Osteoblast (primary cell): ENCODE results near the gene MRPL4. TPM values are rescaled to one million over a fixed set of nuclear protein-coding genes. Genes with fewer than 3 reads are reported as not detected.

Experiments
- DNase-seq: peaks from one replicate; pipeline ENCODE4 v3.0.0; 2011; ENCODE audit warnings: low spot score, mixed read lengths; ENCODE audit not compliant: insufficient read length; ENCODE audit errors: missing footprints
- H2AFZ ChIP-seq: 2 replicates; pipeline ENCODE4 v1.6.0; 2011; ENCODE audit warnings: mild to moderate bottlenecking, low read length
- H3K27ac ChIP-seq: 2 replicates; pipeline ENCODE4 v1.5.1; 2011; ENCODE audit warnings: mild to moderate bottlenecking, low read depth, low read length, moderate library complexity
- H3K27me3 ChIP-seq: 2 replicates; pipeline ENCODE4 v1.6.0; 2012; ENCODE audit warnings: mild to moderate bottlenecking, control low read depth, inconsistent platforms, low read length, moderate library complexity; ENCODE audit not compliant: insufficient read depth
- H3K36me3 ChIP-seq: 2 replicates; pipeline ENCODE4 v1.5.1; 2011; ENCODE audit warnings: mild to moderate bottlenecking, low read length, control low read depth, moderate library complexity; ENCODE audit not compliant: insufficient read depth
- H3K4me1 ChIP-seq: 2 replicates; pipeline ENCODE4 v1.5.1; 2011; ENCODE audit warnings: mild to moderate bottlenecking, low read length, control low read depth, moderate library complexity; ENCODE audit not compliant: insufficient read depth
- H3K4me2 ChIP-seq: 2 replicates; pipeline ENCODE4 v1.6.0; 2011; ENCODE audit warnings: mild to moderate bottlenecking, low read length; ENCODE audit not compliant: insufficient read depth
- H3K4me3 ChIP-seq: fragments of 200-600 bp; sonication (generic); 3 replicates; pipeline ENCODE4 v1.5.1; 2012; ENCODE audit warnings: mild to moderate bottlenecking, low read length, inconsistent platforms; ENCODE audit not compliant: insufficient read depth
- H3K79me2 ChIP-seq: 2 replicates; pipeline ENCODE4 v1.6.0; 2012; ENCODE audit warnings: mild to moderate bottlenecking, low read length, control low read depth, inconsistent platforms; ENCODE audit not compliant: insufficient read depth
- H3K9me3 ChIP-seq: 2 replicates; pipeline ENCODE4 v1.5.1; 2011; ENCODE audit warnings: low read depth, low read length, control low read depth
- H4K20me1 ChIP-seq: 2 replicates; pipeline ENCODE4 v1.6.0; 2012; ENCODE audit warnings: mild to moderate bottlenecking, low read length, control low read depth; ENCODE audit not compliant: insufficient read depth
- total RNA-seq: library from RNA; depleted of rRNA; stranded (reverse); fragments of >200 nt; gene quantifications from 2 replicates; pipeline ENCODE4 v1.2.3, GENCODE V29; 2012
- TF ChIP-seq, protein P1 (sequence below): IDR thresholded peaks from 2 replicates; pipeline ENCODE4 v1.5.1; 2011; ENCODE audit warnings: mild to moderate bottlenecking, low read depth, low read length, moderate library complexity; ENCODE audit errors: extremely low read depth

Gene MRPL4
- total RNA-seq, 1 donor = 37.3 TPM

DNA sequence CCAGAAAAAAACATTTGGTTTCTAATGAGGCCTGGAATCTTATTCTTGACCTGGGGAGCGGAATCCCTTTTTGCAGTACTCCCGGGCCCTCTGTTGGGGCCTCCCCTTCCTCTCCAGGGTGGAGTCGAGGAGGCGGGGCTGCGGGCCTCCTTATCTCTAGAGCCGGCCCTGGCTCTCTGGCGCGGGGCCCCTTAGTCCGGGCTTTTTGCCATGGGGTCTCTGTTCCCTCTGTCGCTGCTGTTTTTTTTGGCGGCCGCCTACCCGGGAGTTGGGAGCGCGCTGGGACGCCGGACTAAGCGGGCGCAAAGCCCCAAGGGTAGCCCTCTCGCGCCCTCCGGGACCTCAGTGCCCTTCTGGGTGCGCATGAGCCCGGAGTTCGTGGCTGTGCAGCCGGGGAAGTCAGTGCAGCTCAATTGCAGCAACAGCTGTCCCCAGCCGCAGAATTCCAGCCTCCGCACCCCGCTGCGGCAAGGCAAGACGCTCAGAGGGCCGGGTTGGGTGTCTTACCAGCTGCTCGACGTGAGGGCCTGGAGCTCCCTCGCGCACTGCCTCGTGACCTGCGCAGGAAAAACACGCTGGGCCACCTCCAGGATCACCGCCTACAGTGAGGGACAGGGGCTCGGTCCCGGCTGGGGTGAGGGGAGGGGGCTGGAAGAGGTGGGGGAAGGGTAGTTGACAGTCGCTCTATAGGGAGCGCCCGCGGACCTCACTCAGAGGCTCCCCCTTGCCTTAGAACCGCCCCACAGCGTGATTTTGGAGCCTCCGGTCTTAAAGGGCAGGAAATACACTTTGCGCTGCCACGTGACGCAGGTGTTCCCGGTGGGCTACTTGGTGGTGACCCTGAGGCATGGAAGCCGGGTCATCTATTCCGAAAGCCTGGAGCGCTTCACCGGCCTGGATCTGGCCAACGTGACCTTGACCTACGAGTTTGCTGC, 35.1 kb downstream of the MRPL4 start, which contains the start of gene ICAM4:
Gene ICAM4 (plus strand): TSS at position 153 of the 935 bp plus-strand sequence. CDS start 58 bp downstream, at position 211.
- Histone ChIP-seq H3K4me1 (peaks cover 14% of the 10 kb centered on the region), H3K4me2 (peak within 1 kb of the TSS; percentile 23), H2AFZ (peak within 1 kb of the TSS; percentile 15), H4K20me1 (peaks cover 5% of the 10 kb centered on the region), H3K36me3 (no peaks in the 10 kb centered on the region), H3K27ac (no peak within 1 kb of the TSS), H3K9me3 (no peaks in the 10 kb centered on the region), H3K27me3 (peaks cover 46% of the 10 kb centered on the region), H3K79me2 (no peaks in the 10 kb centered on the region), H3K4me3 (peak within 1 kb of the TSS; percentile 10)
- TF ChIP-seq, protein P1, sequence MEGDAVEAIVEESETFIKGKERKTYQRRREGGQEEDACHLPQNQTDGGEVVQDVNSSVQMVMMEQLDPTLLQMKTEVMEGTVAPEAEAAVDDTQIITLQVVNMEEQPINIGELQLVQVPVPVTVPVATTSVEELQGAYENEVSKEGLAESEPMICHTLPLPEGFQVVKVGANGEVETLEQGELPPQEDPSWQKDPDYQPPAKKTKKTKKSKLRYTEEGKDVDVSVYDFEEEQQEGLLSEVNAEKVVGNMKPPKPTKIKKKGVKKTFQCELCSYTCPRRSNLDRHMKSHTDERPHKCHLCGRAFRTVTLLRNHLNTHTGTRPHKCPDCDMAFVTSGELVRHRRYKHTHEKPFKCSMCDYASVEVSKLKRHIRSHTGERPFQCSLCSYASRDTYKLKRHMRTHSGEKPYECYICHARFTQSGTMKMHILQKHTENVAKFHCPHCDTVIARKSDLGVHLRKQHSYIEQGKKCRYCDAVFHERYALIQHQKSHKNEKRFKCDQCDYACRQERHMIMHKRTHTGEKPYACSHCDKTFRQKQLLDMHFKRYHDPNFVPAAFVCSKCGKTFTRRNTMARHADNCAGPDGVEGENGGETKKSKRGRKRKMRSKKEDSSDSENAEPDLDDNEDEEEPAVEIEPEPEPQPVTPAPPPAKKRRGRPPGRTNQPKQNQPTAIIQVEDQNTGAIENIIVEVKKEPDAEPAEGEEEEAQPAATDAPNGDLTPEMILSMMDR = no peak
- DNase-seq = peak; percentile 81

DNA sequence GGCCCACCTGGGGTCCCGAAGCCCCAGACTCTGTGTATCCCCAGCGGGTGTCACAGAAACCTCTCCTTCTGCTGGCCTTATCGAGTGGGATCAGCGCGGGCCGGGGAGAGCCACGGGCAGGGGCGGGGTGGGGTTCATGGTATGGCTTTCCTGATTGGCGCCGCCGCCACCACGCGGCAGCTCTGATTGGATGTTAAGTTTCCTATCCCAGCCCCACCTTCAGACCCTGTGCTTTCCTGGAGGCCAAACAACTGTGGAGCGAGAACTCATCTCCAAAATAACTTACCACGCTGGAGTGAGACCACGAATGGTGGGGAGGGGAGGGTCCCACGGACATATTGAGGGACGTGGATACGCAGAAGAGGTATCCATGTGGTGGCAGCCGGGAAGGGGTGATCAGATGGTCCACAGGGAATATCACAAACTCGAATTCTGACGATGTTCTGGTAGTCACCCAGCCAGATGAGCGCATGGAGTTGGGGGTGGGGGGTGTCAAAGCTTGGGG, 36.7 kb downstream of the MRPL4 start:
- H3K27ac ChIP-seq = no peak overlapping the region
- peaks cover 5% of the 10 kb centered on the region for H4K20me1 ChIP-seq
- peak overlapping the region; percentile 77 for H3K4me2 ChIP-seq
- H3K36me3 ChIP-seq = no peaks in the 10 kb centered on the region
- DNase-seq = peak; percentile 91
- H2AFZ ChIP-seq = peak overlapping the region; percentile 62
- TF ChIP-seq, protein P1 = no peak
- peaks cover 63% of the 10 kb centered on the region for H3K27me3 ChIP-seq
- H3K4me1 ChIP-seq = peaks cover 15% of the 10 kb centered on the region
- no peaks in the 10 kb centered on the region for H3K9me3 ChIP-seq
- H3K4me3 ChIP-seq = peak overlapping the region; percentile 56
- H3K79me2 ChIP-seq = no peaks in the 10 kb centered on the region

GRCh38 chr19:10289167-10289835, 37.3 kb downstream of the MRPL4 start:
- H2AFZ ChIP-seq = peak overlapping the region; percentile 62
- peak; percentile 90 for DNase-seq
- H3K27ac ChIP-seq = no peak overlapping the region
- peak overlapping the region; percentile 56 for H3K4me3 ChIP-seq
- TF ChIP-seq, protein P1 = no peak
- H3K36me3 ChIP-seq = no peaks in the 10 kb centered on the region
- peak overlapping the region; percentile 77 for H3K4me2 ChIP-seq
- H3K9me3 ChIP-seq = no peaks in the 10 kb centered on the region
- H3K27me3 ChIP-seq = peaks cover 69% of the 10 kb centered on the region
- no peaks in the 10 kb centered on the region for H3K79me2 ChIP-seq
- peaks cover 5% of the 10 kb centered on the region for H4K20me1 ChIP-seq
- H3K4me1 ChIP-seq = peaks cover 15% of the 10 kb centered on the region
